ENCODE results near the gene CCNYL1.
"Not testable (repeated sequence)": the region's sequence is repeated elsewhere in the genome, so short reads cannot be mapped to it uniquely, and the experiment has no call there.

Gene CCNYL1

DNA sequence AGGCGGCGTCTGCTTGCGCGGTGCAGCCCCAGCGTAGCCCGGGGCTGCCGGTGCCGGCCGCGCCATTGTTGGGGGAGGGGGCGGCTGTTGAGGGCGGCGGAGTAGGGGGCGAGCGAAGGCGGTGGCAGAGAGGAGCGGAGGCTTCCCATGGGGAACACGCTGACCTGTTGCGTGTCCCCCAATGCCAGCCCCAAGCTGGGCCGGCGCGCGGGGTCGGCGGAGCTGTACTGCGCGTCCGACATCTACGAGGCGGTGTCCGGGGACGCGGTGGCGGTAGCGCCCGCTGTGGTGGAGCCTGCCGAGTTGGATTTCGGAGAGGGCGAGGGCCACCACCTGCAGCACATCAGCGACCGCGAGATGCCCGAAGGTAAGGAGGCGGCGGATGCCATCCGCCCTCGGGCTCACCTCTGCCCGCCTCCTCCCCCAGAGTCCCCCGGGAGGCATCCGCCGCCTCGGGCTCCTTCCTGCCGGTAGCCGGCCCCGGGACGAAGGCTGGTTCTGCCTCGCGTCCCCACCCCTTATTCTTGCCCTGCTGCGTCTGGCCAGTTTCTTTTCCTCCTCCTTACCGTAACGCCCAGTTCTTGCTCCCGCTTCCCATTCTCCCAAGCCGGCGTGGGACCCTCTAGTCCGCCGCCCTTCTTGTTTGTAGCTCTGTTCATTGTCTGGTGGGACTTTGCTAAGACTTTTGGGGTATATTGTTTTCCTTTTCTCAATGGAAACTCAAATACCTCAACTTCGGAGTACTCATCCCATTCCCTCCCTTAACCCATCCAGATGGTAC is 500 bp downstream of the CCNYL1 start:
- H3K27ac ChIP-seq, result peak overlapping the region; percentile 68 to 86 (median 78)
- no peaks in the 10 kb centered on the region for H3K27me3 ChIP-seq
- peak overlapping the region; percentile 79 to 95 (median 86) for H3K4me2 ChIP-seq
- H4K20me1 ChIP-seq, result peaks cover 0 to 34% (median 8%) of the 10 kb centered on the region in 11 experiments; a peak in 7 of 22 replicates
- peak overlapping the region; percentile 82 to 98 (median 95) for H3K4me3 ChIP-seq
- peaks cover 18 to 37% (median 22%) of the 10 kb centered on the region in 10 experiments for H3K4me1 ChIP-seq
- peaks cover 0 to 17% (median 4%) of the 10 kb centered on the region in 11 experiments; a peak in 8 of 22 replicates for H3K36me3 ChIP-seq
- H3K9ac ChIP-seq, result peak overlapping the region; percentile 79 to 90 (median 88)
- H3K9me3 ChIP-seq (replicated peaks in 1 of 11), result no peaks in the 10 kb centered on the region
- TF ChIP-seq Cebpa-rat (IDR thresholded peaks at IDR 0.05), result no peak

DNA sequence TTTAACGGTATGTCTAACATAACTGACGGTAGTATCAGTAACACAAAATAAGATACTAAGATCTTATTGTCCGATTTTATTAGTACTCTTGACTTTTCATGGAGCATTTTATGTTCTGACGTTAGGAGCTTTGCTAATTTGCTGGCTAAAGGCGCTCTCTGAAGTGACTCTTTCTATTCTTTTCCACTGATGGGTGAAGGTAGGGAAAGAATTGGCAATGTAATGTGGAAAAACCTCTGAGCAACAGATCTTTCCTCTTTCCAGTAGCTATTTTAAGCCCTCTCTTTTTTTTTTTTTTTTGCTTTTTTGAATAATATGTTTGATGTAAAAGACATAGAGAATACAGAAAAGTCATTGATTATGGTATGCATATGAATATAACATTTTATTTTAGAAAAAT is 4.6 kb downstream of the CCNYL1 start:
- no peaks in the 10 kb centered on the region for H3K27me3 ChIP-seq
- H3K27ac ChIP-seq, result no peak overlapping the region
- H3K4me2 ChIP-seq, result no peak overlapping the region
- no peak overlapping the region for H3K4me3 ChIP-seq
- no peaks in the 10 kb centered on the region for H3K9me3 ChIP-seq (replicated peaks in 1 of 11)
- no peak overlapping the region for H3K9ac ChIP-seq
- H4K20me1 ChIP-seq, result peaks cover 0 to 70% (median 8%) of the 10 kb centered on the region in 11 experiments; a peak in 8 of 22 replicates
- TF ChIP-seq Cebpa-rat (IDR thresholded peaks at IDR 0.05), result no peak
- peaks cover 0 to 34% (median 10%) of the 10 kb centered on the region in 11 experiments; a peak in 11 of 22 replicates for H3K36me3 ChIP-seq
- peaks cover 11 to 22% (median 16%) of the 10 kb centered on the region in 10 experiments for H3K4me1 ChIP-seq

DNA sequence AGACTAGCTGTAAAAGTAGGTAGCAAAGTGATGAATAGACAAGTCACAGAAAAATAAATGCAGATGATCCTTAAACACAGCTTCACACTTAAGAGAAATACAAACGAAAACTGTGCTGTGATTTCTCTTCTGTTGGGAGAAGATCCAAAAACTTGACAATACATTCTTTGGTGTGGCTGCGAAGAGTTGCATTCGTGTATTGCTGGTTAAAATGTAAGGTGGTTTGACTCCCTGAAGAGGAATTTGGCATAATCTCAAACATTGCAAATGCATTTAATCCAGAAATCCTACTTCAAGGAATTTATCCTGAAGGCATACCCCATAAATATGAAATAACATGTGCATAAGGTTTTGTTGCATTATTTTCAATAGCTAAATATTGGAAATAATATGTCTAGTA is 7.1 kb downstream of the CCNYL1 start:
- no peak overlapping the region for H3K4me2 ChIP-seq
- TF ChIP-seq Cebpa-rat (IDR thresholded peaks at IDR 0.05), result no peak
- no peak overlapping the region for H3K27ac ChIP-seq

DNA sequence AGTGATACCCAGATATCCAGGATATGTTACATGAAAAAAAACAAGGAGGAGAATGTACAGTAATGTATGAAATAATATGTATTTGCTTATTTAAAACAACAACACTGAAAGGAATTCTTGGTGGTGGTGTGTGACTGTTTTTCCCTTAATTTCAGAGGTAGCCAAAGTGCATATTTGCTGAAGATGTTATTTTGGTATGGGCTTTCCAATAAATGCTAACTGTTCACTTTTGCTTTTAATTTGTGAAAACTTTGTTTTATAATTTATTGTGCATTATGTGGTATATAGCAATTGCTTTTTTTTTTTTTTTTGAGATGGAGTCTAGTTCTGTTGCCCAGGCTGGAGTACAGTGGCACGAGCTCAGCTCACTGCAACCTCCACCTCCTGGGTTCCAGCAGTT is 7.6 kb downstream of the CCNYL1 start:
- TF ChIP-seq Cebpa-rat (IDR thresholded peaks at IDR 0.05), result no peak
- no peak overlapping the region for H3K4me2 ChIP-seq
- no peak overlapping the region for H3K4me3 ChIP-seq
- peaks cover 0 to 6% (median 0%) of the 10 kb centered on the region in 10 experiments; a peak in 4 of 20 replicates for H3K4me1 ChIP-seq
- H3K36me3 ChIP-seq, result peaks cover 0 to 34% (median 10%) of the 10 kb centered on the region in 11 experiments; a peak in 11 of 22 replicates
- no peaks in the 10 kb centered on the region for H3K27me3 ChIP-seq
- no peak overlapping the region for H3K27ac ChIP-seq
- no peak overlapping the region for H3K9ac ChIP-seq
- H4K20me1 ChIP-seq, result peaks cover 0 to 71% (median 0%) of the 10 kb centered on the region in 11 experiments; a peak in 7 of 22 replicates
- no peaks in the 10 kb centered on the region for H3K9me3 ChIP-seq (replicated peaks in 1 of 11)

More for the DNA sequence above, 7.1 kb downstream of the CCNYL1 start:
- no peaks in the 10 kb centered on the region for H3K27me3 ChIP-seq
- H3K9me3 ChIP-seq (replicated peaks in 1 of 11), result no peaks in the 10 kb centered on the region
- no peak overlapping the region for H3K4me3 ChIP-seq
- H4K20me1 ChIP-seq, result peaks cover 0 to 73% (median under 1%) of the 10 kb centered on the region in 11 experiments; a peak in 7 of 22 replicates
- H3K4me1 ChIP-seq, result peaks cover 0 to 11% (median 4%) of the 10 kb centered on the region in 10 experiments; a peak in 9 of 20 replicates
- H3K36me3 ChIP-seq, result peaks cover 0 to 34% (median 10%) of the 10 kb centered on the region in 11 experiments; a peak in 11 of 22 replicates
- no peak overlapping the region for H3K9ac ChIP-seq

DNA sequence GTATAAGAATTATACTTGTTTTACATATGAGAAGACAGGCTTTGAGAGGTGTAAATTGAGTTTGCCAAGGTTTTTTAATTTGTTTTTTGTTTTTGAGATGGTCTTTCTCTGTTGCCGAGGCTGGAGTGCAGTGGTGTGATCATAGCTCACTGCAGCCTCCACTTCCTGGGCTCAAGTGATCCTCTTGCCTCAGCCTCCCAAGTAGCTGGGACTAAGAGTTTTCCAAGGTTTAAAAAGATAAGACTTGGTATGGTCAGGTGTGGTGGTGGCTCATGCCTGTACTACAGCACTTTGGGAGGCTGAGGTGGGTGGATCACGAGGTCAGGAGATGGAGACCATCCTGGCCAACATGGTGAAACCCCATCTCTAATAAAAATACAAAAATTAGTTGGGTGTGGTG is 8.2 kb downstream of the CCNYL1 start:
- H3K4me1 ChIP-seq; H3K4me2 ChIP-seq; H3K27me3 ChIP-seq; H3K9me3 ChIP-seq (replicated peaks in 1 of 11); H3K9ac ChIP-seq; H3K27ac ChIP-seq; H3K4me3 ChIP-seq: not testable (repeated sequence)
- peaks cover 0 to 66% (median 0%) of the 10 kb centered on the region in 11 experiments; a peak in 7 of 22 replicates for H4K20me1 ChIP-seq
- H3K36me3 ChIP-seq, result peaks cover 0 to 28% (median 9%) of the 10 kb centered on the region in 11 experiments; a peak in 11 of 22 replicates

DNA sequence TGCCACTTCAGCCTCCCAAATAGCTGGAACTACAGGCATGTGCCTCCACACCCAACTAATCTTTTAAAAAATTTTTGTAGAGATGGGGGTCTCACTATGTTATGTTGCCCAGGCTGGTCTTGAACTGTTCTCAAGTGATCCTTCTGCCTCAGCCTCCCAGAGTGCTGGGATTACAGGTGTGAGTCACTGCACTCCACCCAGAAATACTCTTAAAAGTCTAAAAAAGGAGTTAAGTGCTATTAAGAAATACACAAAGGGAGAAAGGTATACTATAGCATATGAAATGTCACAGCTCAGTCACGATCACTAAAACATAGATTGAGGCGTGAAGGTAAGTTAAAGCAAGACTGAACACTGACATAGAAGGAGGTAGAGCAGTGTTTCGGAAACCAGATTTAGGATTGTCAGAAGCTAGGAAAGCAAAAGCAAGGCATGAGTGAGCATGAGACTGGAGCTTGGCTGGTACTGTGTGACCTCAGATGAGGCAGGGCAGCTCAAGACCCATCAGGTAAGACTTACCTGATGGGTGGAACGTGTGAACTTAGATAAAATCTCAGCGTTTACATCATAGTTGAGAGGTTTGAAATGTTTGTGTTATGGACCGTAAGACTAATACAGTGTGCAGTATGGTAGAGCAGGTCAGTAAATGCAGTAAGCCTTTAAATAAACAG is 9.2 kb downstream of the CCNYL1 start:
- Histone ChIP-seq H3K9me3 (replicated peaks in 1 of 11) (no peaks in the 10 kb centered on the region), H3K27me3 (no peaks in the 10 kb centered on the region), H3K9ac (no peak overlapping the region), H4K20me1 (peaks cover 0 to 73% (median 0%) of the 10 kb centered on the region in 11 experiments; a peak in 7 of 22 replicates), H3K4me3 (no peak overlapping the region), H3K27ac (no peak overlapping the region), H3K4me2 (no peak overlapping the region), H3K4me1 (no peaks in the 10 kb centered on the region), H3K36me3 (peaks cover 0 to 23% (median 7%) of the 10 kb centered on the region in 11 experiments; a peak in 11 of 22 replicates)
- no peak for TF ChIP-seq Cebpa-rat (IDR thresholded peaks at IDR 0.05)

DNA sequence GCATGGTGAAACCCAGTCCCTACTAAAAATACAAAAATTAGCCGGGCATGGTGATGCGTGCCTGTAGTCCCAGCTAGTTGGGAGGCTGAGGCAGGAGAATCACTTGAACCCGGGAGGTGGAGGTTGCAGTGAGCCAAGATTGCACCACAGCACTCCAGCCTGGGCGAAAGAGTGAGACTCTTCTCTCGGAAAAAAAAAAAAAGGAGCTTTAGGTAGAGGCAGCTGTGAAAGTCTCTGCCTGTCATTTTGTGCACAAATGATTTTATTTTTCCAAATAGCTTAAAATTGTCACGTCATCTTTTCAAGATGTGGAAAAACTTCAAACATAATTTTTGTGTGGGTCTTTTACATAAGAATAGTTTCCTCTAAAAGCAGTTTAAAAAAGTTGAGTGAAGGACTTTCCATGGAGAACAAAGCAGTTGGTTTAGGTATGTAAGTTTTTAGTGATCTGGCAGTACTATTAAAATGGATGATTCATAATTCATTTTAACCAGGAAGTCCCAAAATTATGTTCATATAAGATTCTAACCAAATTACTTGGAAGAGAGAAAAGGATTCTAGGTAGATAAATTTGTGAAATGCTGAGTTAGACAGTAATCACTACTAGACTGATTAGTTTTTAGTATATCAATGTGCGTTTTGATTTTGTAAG is 11.5 kb downstream of the CCNYL1 start:
- Histone ChIP-seq H3K4me3 (no peak overlapping the region), H3K4me2 (no peak overlapping the region), H3K27me3 (no peaks in the 10 kb centered on the region), H3K27ac (no peak overlapping the region), H4K20me1 (peaks cover 0 to 67% (median 0%) of the 10 kb centered on the region in 11 experiments; a peak in 7 of 22 replicates), H3K9ac (no peak overlapping the region), H3K9me3 (replicated peaks in 1 of 11) (no peaks in the 10 kb centered on the region), H3K36me3 (peaks cover 0 to 12% (median 4%) of the 10 kb centered on the region in 11 experiments; a peak in 7 of 22 replicates), H3K4me1 (peaks cover 4 to 17% (median 9%) of the 10 kb centered on the region in 10 experiments; a peak in 15 of 20 replicates)
- no peak for TF ChIP-seq Cebpa-rat (IDR thresholded peaks at IDR 0.05)

DNA sequence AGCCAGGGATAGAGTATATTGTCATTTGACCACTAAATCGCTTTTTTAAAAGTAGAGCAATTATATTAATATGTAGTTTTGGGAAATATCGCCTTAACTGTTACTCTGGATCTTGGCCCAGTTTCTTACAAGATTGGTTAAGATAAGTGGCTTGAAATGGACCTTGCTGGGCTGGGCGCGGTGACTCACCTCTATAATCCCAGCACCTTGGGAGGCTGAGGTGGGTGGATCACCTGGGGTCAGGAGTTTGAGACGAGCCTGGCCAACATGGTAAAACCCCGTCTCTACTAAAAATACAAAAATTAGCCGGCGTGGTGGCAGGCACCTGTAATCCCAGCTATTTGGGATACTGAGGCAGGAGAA is 12.0 kb downstream of the CCNYL1 start:
- not testable (repeated sequence) for H3K27me3 ChIP-seq; H3K4me3 ChIP-seq; H3K4me2 ChIP-seq; H3K9ac ChIP-seq; H3K9me3 ChIP-seq (replicated peaks in 1 of 11); H3K27ac ChIP-seq
- Histone ChIP-seq H3K36me3 (peaks cover 0 to 10% (median under 1%) of the 10 kb centered on the region in 11 experiments; a peak in 7 of 22 replicates), H3K4me1 (peaks cover 4 to 17% (median 9%) of the 10 kb centered on the region in 10 experiments; a peak in 15 of 20 replicates), H4K20me1 (peaks cover 0 to 62% (median 0%) of the 10 kb centered on the region in 11 experiments; a peak in 5 of 22 replicates)
